Activated CD8-positive, alpha-beta memory T cell treated with anti-CD3 and anti-CD28 coated beads for 4 hours (primary cell): ENCODE measurements around the gene GSTM3.
A peak's percentile ranks its signal among the peaks of the same experiment; 100 is the strongest.
"Not testable (repeated sequence)": the region's sequence is repeated elsewhere in the genome, so short reads cannot be mapped to it uniquely, and the experiment has no call there.

Source experiments
- DNase-seq, 2 donors: peaks; one replicate each; pipeline ENCODE4 v3.0.0-alpha.2; 2020; ENCODE audit warnings: low read depth in 2 of 2

GSTM3 gene

GRCh38 chr1:109775398-109775797, 34.6 kb upstream of the GSTM3 start:
- no peak for DNase-seq

- no peak for DNase-seq
These were observed 33.2 kb upstream of the GSTM3 start for GRCh38 chr1:109773900-109774485.

GRCh38 chr1:109773203-109773899, 32.5 kb upstream of the GSTM3 start:
- peak; percentile 24 to 53 for DNase-seq

GRCh38 chr1:109772658-109773202, 31.9 kb upstream of the GSTM3 start:
- no peak for DNase-seq

GRCh38 chr1:109771712-109772657, 31.1 kb upstream of the GSTM3 start:
- no peak for DNase-seq

- DNase-seq, result no peak
These were observed 29.7 kb upstream of the GSTM3 start for GRCh38 chr1:109770331-109771095.

- DNase-seq, result no peak
These were observed 28.7 kb upstream of the GSTM3 start for GRCh38 chr1:109769330-109770078.

GRCh38 chr1:109768820-109769219, 28.0 kb upstream of the GSTM3 start:
- DNase-seq, result no peak

GRCh38 chr1:109768335-109768650, 27.5 kb upstream of the GSTM3 start:
- DNase-seq, result no peak

- no peak for DNase-seq
These were observed 26.9 kb upstream of the GSTM3 start for GRCh38 chr1:109767637-109768334.

GRCh38 chr1:109766991-109767636, 26.3 kb upstream of the GSTM3 start:
- DNase-seq, result not testable (repeated sequence)

- DNase-seq, result no peak
These were observed 25.2 kb upstream of the GSTM3 start for GRCh38 chr1:109765896-109766615.

GRCh38 chr1:109765483-109765815, 24.6 kb upstream of the GSTM3 start:
- DNase-seq, result no peak

- DNase-seq, result no peak
These were observed 24.0 kb upstream of the GSTM3 start for GRCh38 chr1:109764561-109765482.

GRCh38 chr1:109763646-109764415, 23.0 kb upstream of the GSTM3 start, which contains the start of gene EPS8L3:
TSS of gene EPS8L3 (minus strand) at chr1:109763923. CDS start at chr1:109761749, 2,174 bp downstream.
- DNase-seq, result no peak

GRCh38 chr1:109762821-109763645, 22.2 kb upstream of the GSTM3 start:
- DNase-seq, result no peak
